ENCODE data around the gene GFAP. TPM values are rescaled to one million over a fixed set of nuclear protein-coding genes. Genes with fewer than 3 reads are reported as not detected.

Gene GFAP
- polyA plus RNA-seq, 3 donors, result 0.03 to 0.33 (median 0.18) TPM

DNA sequence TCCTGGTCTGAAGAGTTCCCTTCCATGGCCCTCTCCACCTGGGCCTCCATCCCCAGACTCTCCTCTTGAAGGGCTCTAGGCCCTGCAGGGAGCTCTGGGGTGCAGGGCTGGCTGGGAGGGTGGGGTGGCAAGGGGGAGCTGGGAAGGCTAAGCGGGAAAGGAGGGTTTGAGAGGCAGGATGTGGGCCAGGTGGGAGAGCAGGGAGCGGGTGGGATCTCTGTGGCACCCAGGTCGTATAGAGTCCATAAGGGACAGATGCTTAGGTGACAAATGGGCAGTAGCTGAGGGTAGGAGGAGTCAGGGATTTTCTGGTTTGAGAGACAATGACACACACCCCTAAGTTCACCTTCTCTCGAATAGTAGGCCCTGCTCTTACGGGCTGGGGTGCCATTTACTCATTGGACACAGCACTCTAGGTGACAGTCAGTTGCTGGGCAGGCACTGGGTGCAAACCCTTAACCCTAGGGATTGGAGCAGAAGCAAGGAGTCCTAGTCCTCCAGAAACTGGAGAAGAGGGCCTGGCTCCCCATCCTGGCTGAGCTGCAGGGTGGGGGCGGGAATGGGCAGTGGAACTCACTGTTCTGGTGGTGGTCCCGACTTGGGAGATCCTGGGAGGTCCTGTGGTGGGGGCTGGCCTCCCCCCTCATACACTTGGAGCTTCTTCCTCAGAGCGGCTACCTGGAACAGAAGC is 16.9 kb upstream of the GFAP start:
- no peak for DNase-seq

DNA sequence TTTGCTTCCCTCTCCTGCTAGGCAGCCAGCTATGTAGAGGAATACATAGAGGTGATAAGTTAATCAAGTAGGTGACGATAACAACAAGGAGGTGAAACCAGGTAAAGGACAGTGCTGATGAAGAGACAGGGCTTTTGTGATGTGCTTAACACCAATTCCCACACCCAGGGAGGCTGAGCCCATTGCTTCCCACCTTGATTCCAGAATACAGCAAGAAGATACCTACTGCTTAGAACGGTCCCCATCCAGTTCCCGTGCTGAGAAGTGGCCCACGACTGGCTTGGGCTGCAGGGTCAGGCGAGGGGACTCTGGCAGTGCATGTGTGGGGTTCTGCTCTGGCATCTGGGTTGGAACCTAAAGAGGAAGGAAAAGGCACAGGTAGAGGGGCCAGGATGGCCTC is 16.1 kb upstream of the GFAP start:
- H3K79me2 ChIP-seq (ENCODE audit: insufficient read depth, low read length), result peaks cover 15% of the 10 kb centered on the region
- H3K9ac ChIP-seq (ENCODE audit: insufficient read depth, low read length, poor library complexity, severe bottlenecking), result no peak overlapping the region
- 100% methylated on average over 1 of the region's 5 CpGs for WGBS (ENCODE audit: insufficient coverage)
- TF ChIP-seq, protein P1, sequence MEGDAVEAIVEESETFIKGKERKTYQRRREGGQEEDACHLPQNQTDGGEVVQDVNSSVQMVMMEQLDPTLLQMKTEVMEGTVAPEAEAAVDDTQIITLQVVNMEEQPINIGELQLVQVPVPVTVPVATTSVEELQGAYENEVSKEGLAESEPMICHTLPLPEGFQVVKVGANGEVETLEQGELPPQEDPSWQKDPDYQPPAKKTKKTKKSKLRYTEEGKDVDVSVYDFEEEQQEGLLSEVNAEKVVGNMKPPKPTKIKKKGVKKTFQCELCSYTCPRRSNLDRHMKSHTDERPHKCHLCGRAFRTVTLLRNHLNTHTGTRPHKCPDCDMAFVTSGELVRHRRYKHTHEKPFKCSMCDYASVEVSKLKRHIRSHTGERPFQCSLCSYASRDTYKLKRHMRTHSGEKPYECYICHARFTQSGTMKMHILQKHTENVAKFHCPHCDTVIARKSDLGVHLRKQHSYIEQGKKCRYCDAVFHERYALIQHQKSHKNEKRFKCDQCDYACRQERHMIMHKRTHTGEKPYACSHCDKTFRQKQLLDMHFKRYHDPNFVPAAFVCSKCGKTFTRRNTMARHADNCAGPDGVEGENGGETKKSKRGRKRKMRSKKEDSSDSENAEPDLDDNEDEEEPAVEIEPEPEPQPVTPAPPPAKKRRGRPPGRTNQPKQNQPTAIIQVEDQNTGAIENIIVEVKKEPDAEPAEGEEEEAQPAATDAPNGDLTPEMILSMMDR (IDR thresholded peaks at IDR 0.05), result no peak
- H2AFZ ChIP-seq (ENCODE audit: insufficient read depth, low read depth, low read length, poor library complexity, severe bottlenecking), result no peak overlapping the region
- H3K27me3 Mint-ChIP-seq (ENCODE audit: low read depth in 3 of 3), result no peaks in the 10 kb centered on the region
- no peaks in the 10 kb centered on the region for H3K4me1 Mint-ChIP-seq
- H3K4me2 ChIP-seq (replicated peaks; ENCODE audit: extremely low read depth, low read length, poor library complexity, severe bottlenecking), result no peak overlapping the region
- no peak overlapping the region for H3K4me3 Mint-ChIP-seq
- no peaks in the 10 kb centered on the region for H3K4me1 ChIP-seq (ENCODE audit: control insufficient read depth in 1 of 2, insufficient read depth in 2 of 2, low read length in 2 of 2)
- no peaks in the 10 kb centered on the region for H4K20me1 ChIP-seq (ENCODE audit: insufficient read depth, low read length)
- no peaks in the 10 kb centered on the region for H3K9me3 Mint-ChIP-seq
- H3K27ac ChIP-seq (ENCODE audit: low read depth in 1 of 2, low read length in 2 of 2), result no peak overlapping the region
- peak overlapping the region in 2 of 7 donors; percentile 10 to 42 for H3K27ac Mint-ChIP-seq
- H3K27me3 ChIP-seq (ENCODE audit: control insufficient read depth in 2 of 2, insufficient read depth in 2 of 2, low read length in 2 of 2), result no peaks in the 10 kb centered on the region
- peaks cover 93 to 99% of the 10 kb centered on the region in 2 donors for H3K36me3 ChIP-seq (replicated peaks in 1 of 2; ENCODE audit: control insufficient read depth in 1 of 2, insufficient read depth in 2 of 2, low read length in 2 of 2)
- H3K9me3 ChIP-seq (replicated peaks in 1 of 2; ENCODE audit: control insufficient read depth in 1 of 2, insufficient read depth in 1 of 2, low read length in 2 of 2), result no peaks in the 10 kb centered on the region
- intact Hi-C loops (cut with micrococcal nuclease), result no loop called here
- peaks cover 77 to 97% of the 10 kb centered on the region in 2 donors for H3K36me3 Mint-ChIP-seq
- no peak for DNase-seq
- H3K4me3 ChIP-seq (replicated peaks in 1 of 3; ENCODE audit: low read depth in 2 of 3, low read length in 3 of 3), result no peak overlapping the region

More for the DNA sequence above, 16.9 kb upstream of the GFAP start:
- H3K36me3 ChIP-seq (replicated peaks in 1 of 2; ENCODE audit: control insufficient read depth in 1 of 2, insufficient read depth in 2 of 2, low read length in 2 of 2), result peaks cover 85 to 90% of the 10 kb centered on the region in 2 donors
- H3K4me1 ChIP-seq (ENCODE audit: control insufficient read depth in 1 of 2, insufficient read depth in 2 of 2, low read length in 2 of 2), result no peaks in the 10 kb centered on the region
- 98% methylated on average over 6 of the region's 8 CpGs for whole genome bisulfite sequencing (ENCODE audit: insufficient coverage)
- intact Hi-C loops (cut with micrococcal nuclease), result no loop called here
- H3K9me3 Mint-ChIP-seq, result no peaks in the 10 kb centered on the region
- no peaks in the 10 kb centered on the region for H3K27me3 ChIP-seq (ENCODE audit: control insufficient read depth in 2 of 2, insufficient read depth in 2 of 2, low read length in 2 of 2)
- TF ChIP-seq, protein P1 (IDR thresholded peaks at IDR 0.05), result no peak
- no peak overlapping the region for H3K27ac Mint-ChIP-seq
- no peak overlapping the region for H3K9ac ChIP-seq (ENCODE audit: insufficient read depth, low read length, poor library complexity, severe bottlenecking)
- no peak overlapping the region for H3K27ac ChIP-seq (ENCODE audit: low read depth in 1 of 2, low read length in 2 of 2)
- H2AFZ ChIP-seq (ENCODE audit: insufficient read depth, low read depth, low read length, poor library complexity, severe bottlenecking), result no peak overlapping the region
- no peaks in the 10 kb centered on the region for H3K4me1 Mint-ChIP-seq
- no peaks in the 10 kb centered on the region for H3K27me3 Mint-ChIP-seq (ENCODE audit: low read depth in 3 of 3)
- H3K4me3 Mint-ChIP-seq, result no peak overlapping the region
- H3K4me2 ChIP-seq (replicated peaks; ENCODE audit: extremely low read depth, low read length, poor library complexity, severe bottlenecking), result no peak overlapping the region
- no peak overlapping the region for H3K4me3 ChIP-seq (replicated peaks in 1 of 3; ENCODE audit: low read depth in 2 of 3, low read length in 3 of 3)
- no peaks in the 10 kb centered on the region for H4K20me1 ChIP-seq (ENCODE audit: insufficient read depth, low read length)
- no peaks in the 10 kb centered on the region for H3K9me3 ChIP-seq (replicated peaks in 1 of 2; ENCODE audit: control insufficient read depth in 1 of 2, insufficient read depth in 1 of 2, low read length in 2 of 2)
- H3K79me2 ChIP-seq (ENCODE audit: insufficient read depth, low read length), result peaks cover 20% of the 10 kb centered on the region
- H3K36me3 Mint-ChIP-seq, result peaks cover 78 to 89% of the 10 kb centered on the region in 2 donors
